K562 (cell line): ENCODE results near the gene FNBP1. TPM values are rescaled to one million over a fixed set of nuclear protein-coding genes. Genes with fewer than 3 reads are reported as not detected.

Experiments used
- BACH1 ChIP-seq: fragments of 200-800 bp; sonication (Bioruptor generic); IDR thresholded peaks from 2 replicates; pipeline ENCODE4 v1.6.1; 2016; ENCODE audit warnings: missing genetic modification characterization, missing compliant biosample characterization
- FOXA3 ChIP-seq, 2 experiments: fragments of 450-650 bp in 1 of 2; sonication (generic) in 1 of 2; formaldehyde crosslinking; IDR thresholded peaks in 1 of 2; conservative IDR thresholded peaks in 1 of 2; 2 replicates each; pipeline versions ENCODE4 v1.4.0 to v1.8.0; 2020 to 2022; ENCODE audit warnings: mild to moderate bottlenecking in 2 of 2, missing genetic modification reagents in 1 of 2
- MAZ ChIP-seq, 2 experiments: fragments of 450-650 bp in 1 of 2; sonication (generic) in 1 of 2; formaldehyde crosslinking; IDR thresholded peaks in 1 of 2; conservative IDR thresholded peaks in 1 of 2; 2 replicates each; pipeline versions ENCODE4 v1.4.0 to v1.5.0; 2020; ENCODE audit warnings: mild to moderate bottlenecking in 1 of 2, missing genetic modification reagents in 1 of 2
- NFIC ChIP-seq: fragments of 450-650 bp; IDR thresholded peaks from 2 replicates; pipeline ENCODE4 v1.6.1; 2017; ENCODE audit warnings: mild to moderate bottlenecking, inconsistent platforms
- PHF20 ChIP-seq: fragments of 450-650 bp; IDR thresholded peaks from 2 replicates; pipeline ENCODE4 v1.6.1; 2018; ENCODE audit not compliant: partially characterized antibody
- RHOXF2B ChIP-seq: fragments of 250-450 bp; sonication (Bioruptor Pico); conservative IDR thresholded peaks from 2 replicates; pipeline ENCODE4 v1.5.1; 2021
- SIRT6 ChIP-seq: IDR thresholded peaks from one replicate; pipeline ENCODE4 v1.6.1; 2012; ENCODE audit warnings: low read depth, mild to moderate bottlenecking, control low read depth, inconsistent platforms, low read length, moderate library complexity
- ZFPM2 ChIP-seq: fragments of 250-450 bp; sonication (Bioruptor Pico); IDR thresholded peaks from 2 replicates; pipeline ENCODE4 v1.5.1; 2022; ENCODE audit warnings: mild to moderate bottlenecking
- ZNF174 ChIP-seq: fragments of 250-450 bp; sonication (Bioruptor Pico); IDR thresholded peaks from 2 replicates; pipeline ENCODE4 v1.4.0; 2020; ENCODE audit warnings: mild to moderate bottlenecking
- polyA plus RNA-seq, 8 experiments: library from polyadenylated mRNA; depleted of rRNA in 4 of 8; stranded (reverse) in 5 of 8; unstranded in 3 of 8; fragments of >200 nt; fragmentation: Nextera tagmentation in 2 of 8; fragmentation: Illumina TruSeq in 1 of 8; extraction: Ambion mirVana in 2 of 8; extraction: Trizol in 1 of 8; gene quantifications; 2 replicates each; pipeline versions ENCODE4 v1.2.1 to v1.2.3, GENCODE V29; 2011 to 2014; ENCODE audit warnings: inconsistent platforms in 1 of 8, missing spikeins in 1 of 8
- total RNA-seq, 7 experiments: library from RNA; depleted of rRNA in 6 of 7; stranded (reverse); fragments of >200 nt in 6 of 7; fragmentation: Illumina TruSeq in 2 of 7; extraction: Trizol in 2 of 7; gene quantifications; 2 replicates each; pipeline versions ENCODE4 v1.2.1 to v1.2.3, GENCODE V29; 2011 to 2021; ENCODE audit warnings: low replicate concordance in 1 of 7
- TF ChIP-seq, protein P1 (sequence below): fragments of 250-450 bp; sonication (Bioruptor Pico); IDR thresholded peaks from 2 replicates; pipeline ENCODE4 v1.8.0; 2021; ENCODE audit warnings: moderate library complexity, mild to moderate bottlenecking, inconsistent platforms
- TF ChIP-seq, protein P2 (sequence below): fragments of 250-450 bp; sonication (Bioruptor Pico); IDR thresholded peaks from 2 replicates; pipeline ENCODE4 v1.4.0; 2020; ENCODE audit warnings: mild to moderate bottlenecking, moderate library complexity
- TF ChIP-seq, protein P3 (sequence below): fragments of 250-450 bp; sonication (Bioruptor Pico); IDR thresholded peaks from 2 replicates; pipeline ENCODE4 v1.4.0; 2020; ENCODE audit warnings: mild to moderate bottlenecking
- TF ChIP-seq, protein P4 (sequence below): fragments of 250-450 bp; sonication (Bioruptor Pico); IDR thresholded peaks from 2 replicates; pipeline ENCODE4 v1.5.0; 2020; ENCODE audit warnings: mild to moderate bottlenecking
- TF ChIP-seq, protein P5 (sequence below): fragments of 250-450 bp; sonication (Bioruptor Pico); IDR thresholded peaks from 2 replicates; pipeline ENCODE4 v1.5.0; 2021; ENCODE audit warnings: mild to moderate bottlenecking, borderline replicate concordance
- TF ChIP-seq, protein P6 (sequence below), 3 experiments: fragments of 200-800 bp in 1 of 3; sonication (Bioruptor generic) in 1 of 3; sonication (generic) in 1 of 3; formaldehyde crosslinking in 1 of 3; IDR thresholded peaks; 2 replicates each; pipeline versions ENCODE4 v1.6.1 to v1.8.0; 2016 to 2022; ENCODE audit warnings: mild to moderate bottlenecking in 2 of 3, missing compliant biosample characterization in 2 of 3, missing genetic modification characterization in 2 of 3, missing genetic modification reagents in 1 of 3

The FNBP1 gene
- total and polyA plus RNA-seq, 9 of the 15 experiments (the other 6 are each of a cell fraction or from before 2014, with no cell fraction given): 1.8 to 14.9 (median 7.6) TPM

DNA sequence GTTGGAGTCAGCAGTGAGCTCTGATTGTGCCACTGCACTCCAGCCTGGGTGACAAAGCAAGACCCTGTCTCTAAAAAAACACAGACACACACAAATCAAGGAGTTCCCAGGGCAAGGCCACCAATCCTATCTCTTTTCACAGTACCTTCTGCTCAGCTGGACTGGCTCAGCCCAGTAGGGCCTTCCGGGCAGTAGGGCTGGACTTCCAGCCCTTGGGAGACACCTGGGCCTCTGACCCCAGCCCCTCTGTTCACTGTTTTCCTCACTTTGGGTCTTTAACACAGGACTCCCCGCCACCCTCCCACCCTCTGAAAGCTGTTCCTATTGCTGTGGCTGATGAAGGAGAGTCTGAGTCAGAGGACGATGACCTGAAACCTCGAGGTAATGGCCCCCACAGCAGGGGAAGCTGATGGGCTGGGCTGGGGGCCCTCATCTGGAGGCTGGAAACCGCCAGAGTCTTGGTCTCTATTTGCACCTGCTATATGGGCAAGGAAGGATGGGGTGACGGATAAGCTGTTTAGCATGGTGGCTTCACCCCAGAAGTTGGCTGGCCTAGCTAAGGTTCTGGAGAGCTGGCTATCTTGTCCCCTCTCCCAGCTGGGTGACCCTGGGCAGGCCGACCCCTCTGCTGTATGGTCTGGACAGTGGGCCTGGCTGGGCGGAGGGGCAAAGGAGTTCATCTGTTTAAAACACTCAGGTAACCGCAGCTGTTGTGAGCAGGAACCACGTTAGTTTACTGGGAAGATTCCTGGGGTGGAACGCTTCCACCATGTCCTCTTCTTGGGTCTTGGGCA is 182.1 kb downstream of the FNBP1 start (continued):
- TF ChIP-seq ZNF174 (CRISPR knock-in tag) (no peak), ZFPM2 (no peak), MAZ (CRISPR knock-in tag; conservative IDR thresholded peaks at IDR 0.05 in 1 of 2, IDR thresholded peaks at IDR 0.05 in 1 of 2) (no peak), SIRT6 (no peak), NFIC (no peak), FOXA3 (CRISPR knock-in tag; conservative IDR thresholded peaks at IDR 0.05 in 1 of 2, IDR thresholded peaks at IDR 0.05 in 1 of 2) (0 out of 4 replicates have a peak, but pooled peaks of 1 of the 2 experiments have one; percentile 21), RHOXF2B (no peak), BACH1 (tag) (no peak), PHF20 (no peak)
- TF ChIP-seq, protein P1, sequence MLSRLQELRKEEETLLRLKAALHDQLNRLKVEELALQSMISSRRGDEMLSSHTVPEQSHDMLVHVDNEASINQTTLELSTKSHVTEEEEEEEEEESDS (CRISPR knock-in tag): no peak
- TF ChIP-seq, protein P2, sequence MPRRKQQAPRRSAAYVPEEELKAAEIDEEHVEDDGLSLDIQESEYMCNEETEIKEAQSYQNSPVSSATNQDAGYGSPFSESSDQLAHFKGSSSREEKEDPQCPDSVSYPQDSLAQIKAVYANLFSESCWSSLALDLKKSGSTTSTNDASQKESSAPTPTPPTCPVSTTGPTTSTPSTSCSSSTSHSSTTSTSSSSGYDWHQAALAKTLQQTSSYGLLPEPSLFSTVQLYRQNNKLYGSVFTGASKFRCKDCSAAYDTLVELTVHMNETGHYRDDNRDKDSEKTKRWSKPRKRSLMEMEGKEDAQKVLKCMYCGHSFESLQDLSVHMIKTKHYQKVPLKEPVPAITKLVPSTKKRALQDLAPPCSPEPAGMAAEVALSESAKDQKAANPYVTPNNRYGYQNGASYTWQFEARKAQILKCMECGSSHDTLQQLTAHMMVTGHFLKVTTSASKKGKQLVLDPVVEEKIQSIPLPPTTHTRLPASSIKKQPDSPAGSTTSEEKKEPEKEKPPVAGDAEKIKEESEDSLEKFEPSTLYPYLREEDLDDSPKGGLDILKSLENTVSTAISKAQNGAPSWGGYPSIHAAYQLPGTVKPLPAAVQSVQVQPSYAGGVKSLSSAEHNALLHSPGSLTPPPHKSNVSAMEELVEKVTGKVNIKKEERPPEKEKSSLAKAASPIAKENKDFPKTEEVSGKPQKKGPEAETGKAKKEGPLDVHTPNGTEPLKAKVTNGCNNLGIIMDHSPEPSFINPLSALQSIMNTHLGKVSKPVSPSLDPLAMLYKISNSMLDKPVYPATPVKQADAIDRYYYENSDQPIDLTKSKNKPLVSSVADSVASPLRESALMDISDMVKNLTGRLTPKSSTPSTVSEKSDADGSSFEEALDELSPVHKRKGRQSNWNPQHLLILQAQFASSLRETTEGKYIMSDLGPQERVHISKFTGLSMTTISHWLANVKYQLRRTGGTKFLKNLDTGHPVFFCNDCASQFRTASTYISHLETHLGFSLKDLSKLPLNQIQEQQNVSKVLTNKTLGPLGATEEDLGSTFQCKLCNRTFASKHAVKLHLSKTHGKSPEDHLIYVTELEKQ: no peak
- TF ChIP-seq, protein P3, sequence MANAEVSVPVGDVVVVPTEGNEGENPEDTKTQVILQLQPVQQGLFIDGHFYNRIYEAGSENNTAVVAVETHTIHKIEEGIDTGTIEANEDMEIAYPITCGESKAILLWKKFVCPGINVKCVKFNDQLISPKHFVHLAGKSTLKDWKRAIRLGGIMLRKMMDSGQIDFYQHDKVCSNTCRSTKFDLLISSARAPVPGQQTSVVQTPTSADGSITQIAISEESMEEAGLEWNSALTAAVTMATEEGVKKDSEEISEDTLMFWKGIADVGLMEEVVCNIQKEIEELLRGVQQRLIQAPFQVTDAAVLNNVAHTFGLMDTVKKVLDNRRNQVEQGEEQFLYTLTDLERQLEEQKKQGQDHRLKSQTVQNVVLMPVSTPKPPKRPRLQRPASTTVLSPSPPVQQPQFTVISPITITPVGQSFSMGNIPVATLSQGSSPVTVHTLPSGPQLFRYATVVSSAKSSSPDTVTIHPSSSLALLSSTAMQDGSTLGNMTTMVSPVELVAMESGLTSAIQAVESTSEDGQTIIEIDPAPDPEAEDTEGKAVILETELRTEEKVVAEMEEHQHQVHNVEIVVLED (CRISPR knock-in tag): no peak
- TF ChIP-seq, protein P4, sequence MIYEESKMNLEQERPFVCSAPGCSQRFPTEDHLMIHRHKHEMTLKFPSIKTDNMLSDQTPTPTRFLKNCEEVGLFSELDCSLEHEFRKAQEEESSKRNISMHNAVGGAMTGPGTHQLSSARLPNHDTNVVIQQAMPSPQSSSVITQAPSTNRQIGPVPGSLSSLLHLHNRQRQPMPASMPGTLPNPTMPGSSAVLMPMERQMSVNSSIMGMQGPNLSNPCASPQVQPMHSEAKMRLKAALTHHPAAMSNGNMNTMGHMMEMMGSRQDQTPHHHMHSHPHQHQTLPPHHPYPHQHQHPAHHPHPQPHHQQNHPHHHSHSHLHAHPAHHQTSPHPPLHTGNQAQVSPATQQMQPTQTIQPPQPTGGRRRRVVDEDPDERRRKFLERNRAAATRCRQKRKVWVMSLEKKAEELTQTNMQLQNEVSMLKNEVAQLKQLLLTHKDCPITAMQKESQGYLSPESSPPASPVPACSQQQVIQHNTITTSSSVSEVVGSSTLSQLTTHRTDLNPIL: no peak
- TF ChIP-seq, protein P5, sequence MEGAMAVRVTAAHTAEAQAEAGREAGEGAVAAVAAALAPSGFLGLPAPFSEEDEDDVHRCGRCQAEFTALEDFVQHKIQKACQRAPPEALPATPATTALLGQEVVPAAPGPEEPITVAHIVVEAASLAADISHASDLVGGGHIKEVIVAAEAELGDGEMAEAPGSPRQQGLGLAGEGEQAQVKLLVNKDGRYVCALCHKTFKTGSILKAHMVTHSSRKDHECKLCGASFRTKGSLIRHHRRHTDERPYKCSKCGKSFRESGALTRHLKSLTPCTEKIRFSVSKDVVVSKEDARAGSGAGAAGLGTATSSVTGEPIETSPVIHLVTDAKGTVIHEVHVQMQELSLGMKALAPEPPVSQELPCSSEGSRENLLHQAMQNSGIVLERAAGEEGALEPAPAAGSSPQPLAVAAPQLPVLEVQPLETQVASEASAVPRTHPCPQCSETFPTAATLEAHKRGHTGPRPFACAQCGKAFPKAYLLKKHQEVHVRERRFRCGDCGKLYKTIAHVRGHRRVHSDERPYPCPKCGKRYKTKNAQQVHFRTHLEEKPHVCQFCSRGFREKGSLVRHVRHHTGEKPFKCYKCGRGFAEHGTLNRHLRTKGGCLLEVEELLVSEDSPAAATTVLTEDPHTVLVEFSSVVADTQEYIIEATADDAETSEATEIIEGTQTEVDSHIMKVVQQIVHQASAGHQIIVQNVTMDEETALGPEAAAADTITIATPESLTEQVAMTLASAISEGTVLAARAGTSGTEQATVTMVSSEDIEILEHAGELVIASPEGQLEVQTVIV (CRISPR knock-in tag): no peak
- TF ChIP-seq, protein P6, sequence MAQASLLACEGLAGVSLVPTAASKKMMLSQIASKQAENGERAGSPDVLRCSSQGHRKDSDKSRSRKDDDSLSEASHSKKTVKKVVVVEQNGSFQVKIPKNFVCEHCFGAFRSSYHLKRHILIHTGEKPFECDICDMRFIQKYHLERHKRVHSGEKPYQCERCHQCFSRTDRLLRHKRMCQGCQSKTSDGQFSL (CRISPR knock-in tag; IDR thresholded peaks at IDR 0.05): no peak
- TF ChIP-seq, protein P6 (tag; IDR thresholded peaks at IDR 0.05): no peak
